H1 (cell line): ENCODE measurements around the gene HORMAD2. TPM values are rescaled to one million over a fixed set of nuclear protein-coding genes. Genes with fewer than 3 reads are reported as not detected.

Experiments used
- BRCA1 ChIP-seq: IDR thresholded peaks from 2 replicates; pipeline ENCODE4 v1.6.1; 2012; ENCODE audit warnings: low read depth, low read length, improper control_type of control experiment
- CHD2 ChIP-seq: IDR thresholded peaks from 2 replicates; pipeline ENCODE4 v1.6.1; 2012; ENCODE audit warnings: low read length, improper control_type of control experiment
- HDAC2 ChIP-seq, 2 experiments: fragments of 300-600 bp in 1 of 2; sonication (generic) in 1 of 2; IDR thresholded peaks; 2 replicates each; pipeline ENCODE4 v1.6.1; 2011 to 2012; ENCODE audit warnings: low read depth in 2 of 2, low read length in 2 of 2, mild to moderate bottlenecking in 2 of 2, moderate library complexity in 2 of 2, borderline replicate concordance in 1 of 2, inconsistent platforms in 1 of 2
- HDAC6 ChIP-seq: IDR thresholded peaks from one replicate; pipeline ENCODE4 v1.7.1; 2012; ENCODE audit warnings: low read depth, mild to moderate bottlenecking, inconsistent platforms, low read length, moderate library complexity
- SIN3A ChIP-seq, 2 experiments: IDR thresholded peaks in 1 of 2; conservative IDR thresholded peaks in 1 of 2; 2 replicates each; pipeline ENCODE4 v1.6.1; 2011 to 2012; ENCODE audit warnings: low read length in 2 of 2, improper control_type of control experiment in 1 of 2, low read depth in 1 of 2, mild to moderate bottlenecking in 1 of 2
- SP4 ChIP-seq: IDR thresholded peaks from 2 replicates; pipeline ENCODE4 v1.6.1; 2012; ENCODE audit warnings: low read length, inconsistent platforms
- TAF1 ChIP-seq: IDR thresholded peaks from 2 replicates; pipeline ENCODE4 v1.6.1; 2011; ENCODE audit warnings: mild to moderate bottlenecking, low read depth, low read length
- TCF12 ChIP-seq: IDR thresholded peaks from 2 replicates; pipeline ENCODE4 v1.6.1; 2011; ENCODE audit warnings: low read depth, mild to moderate bottlenecking, low read length
- polyA plus RNA-seq, 7 experiments: library from polyadenylated mRNA; depleted of rRNA in 3 of 7; stranded (reverse) in 5 of 7; unstranded in 2 of 7; fragments of >200 nt in 5 of 7; fragments of 200-250 nt in 2 of 7; gene quantifications; 1 replicate in 5 of 7; 2 replicates in 1 of 7; 4 replicates in 1 of 7; pipeline versions ENCODE4 v1.2.1 to v1.2.3, GENCODE V29; 2011 to 2013; ENCODE audit warnings: missing spikeins in 2 of 7, mixed read lengths in 2 of 7
- total RNA-seq: library from RNA; stranded (reverse); fragmentation: NEBNext Ultra II Directional; extraction: Animal tissue kit (Norgen Biotek cat#: 25700); gene quantifications from 2 replicates; pipeline ENCODE4 v1.2.1, GENCODE V29; 2021
- TF ChIP-seq, protein P1 (sequence below): fragments of 300-600 bp; sonication (generic); IDR thresholded peaks from 2 replicates; pipeline ENCODE4 v1.7.1; 2012; ENCODE audit warnings: low read length, moderate library complexity, mild to moderate bottlenecking, inconsistent platforms; ENCODE audit not compliant: insufficient replicate concordance
- TF ChIP-seq, protein P2 (sequence below): IDR thresholded peaks from 2 replicates; pipeline ENCODE4 v1.6.1; 2011; ENCODE audit warnings: low read length, improper control_type of control experiment

Gene HORMAD2
- total and polyA plus RNA-seq, 2 of the 8 experiments (the other 6 are each of a cell fraction or from before 2014, with no cell fraction given) = 0.03 TPM; not detected in 1

- TF ChIP-seq, protein P1, sequence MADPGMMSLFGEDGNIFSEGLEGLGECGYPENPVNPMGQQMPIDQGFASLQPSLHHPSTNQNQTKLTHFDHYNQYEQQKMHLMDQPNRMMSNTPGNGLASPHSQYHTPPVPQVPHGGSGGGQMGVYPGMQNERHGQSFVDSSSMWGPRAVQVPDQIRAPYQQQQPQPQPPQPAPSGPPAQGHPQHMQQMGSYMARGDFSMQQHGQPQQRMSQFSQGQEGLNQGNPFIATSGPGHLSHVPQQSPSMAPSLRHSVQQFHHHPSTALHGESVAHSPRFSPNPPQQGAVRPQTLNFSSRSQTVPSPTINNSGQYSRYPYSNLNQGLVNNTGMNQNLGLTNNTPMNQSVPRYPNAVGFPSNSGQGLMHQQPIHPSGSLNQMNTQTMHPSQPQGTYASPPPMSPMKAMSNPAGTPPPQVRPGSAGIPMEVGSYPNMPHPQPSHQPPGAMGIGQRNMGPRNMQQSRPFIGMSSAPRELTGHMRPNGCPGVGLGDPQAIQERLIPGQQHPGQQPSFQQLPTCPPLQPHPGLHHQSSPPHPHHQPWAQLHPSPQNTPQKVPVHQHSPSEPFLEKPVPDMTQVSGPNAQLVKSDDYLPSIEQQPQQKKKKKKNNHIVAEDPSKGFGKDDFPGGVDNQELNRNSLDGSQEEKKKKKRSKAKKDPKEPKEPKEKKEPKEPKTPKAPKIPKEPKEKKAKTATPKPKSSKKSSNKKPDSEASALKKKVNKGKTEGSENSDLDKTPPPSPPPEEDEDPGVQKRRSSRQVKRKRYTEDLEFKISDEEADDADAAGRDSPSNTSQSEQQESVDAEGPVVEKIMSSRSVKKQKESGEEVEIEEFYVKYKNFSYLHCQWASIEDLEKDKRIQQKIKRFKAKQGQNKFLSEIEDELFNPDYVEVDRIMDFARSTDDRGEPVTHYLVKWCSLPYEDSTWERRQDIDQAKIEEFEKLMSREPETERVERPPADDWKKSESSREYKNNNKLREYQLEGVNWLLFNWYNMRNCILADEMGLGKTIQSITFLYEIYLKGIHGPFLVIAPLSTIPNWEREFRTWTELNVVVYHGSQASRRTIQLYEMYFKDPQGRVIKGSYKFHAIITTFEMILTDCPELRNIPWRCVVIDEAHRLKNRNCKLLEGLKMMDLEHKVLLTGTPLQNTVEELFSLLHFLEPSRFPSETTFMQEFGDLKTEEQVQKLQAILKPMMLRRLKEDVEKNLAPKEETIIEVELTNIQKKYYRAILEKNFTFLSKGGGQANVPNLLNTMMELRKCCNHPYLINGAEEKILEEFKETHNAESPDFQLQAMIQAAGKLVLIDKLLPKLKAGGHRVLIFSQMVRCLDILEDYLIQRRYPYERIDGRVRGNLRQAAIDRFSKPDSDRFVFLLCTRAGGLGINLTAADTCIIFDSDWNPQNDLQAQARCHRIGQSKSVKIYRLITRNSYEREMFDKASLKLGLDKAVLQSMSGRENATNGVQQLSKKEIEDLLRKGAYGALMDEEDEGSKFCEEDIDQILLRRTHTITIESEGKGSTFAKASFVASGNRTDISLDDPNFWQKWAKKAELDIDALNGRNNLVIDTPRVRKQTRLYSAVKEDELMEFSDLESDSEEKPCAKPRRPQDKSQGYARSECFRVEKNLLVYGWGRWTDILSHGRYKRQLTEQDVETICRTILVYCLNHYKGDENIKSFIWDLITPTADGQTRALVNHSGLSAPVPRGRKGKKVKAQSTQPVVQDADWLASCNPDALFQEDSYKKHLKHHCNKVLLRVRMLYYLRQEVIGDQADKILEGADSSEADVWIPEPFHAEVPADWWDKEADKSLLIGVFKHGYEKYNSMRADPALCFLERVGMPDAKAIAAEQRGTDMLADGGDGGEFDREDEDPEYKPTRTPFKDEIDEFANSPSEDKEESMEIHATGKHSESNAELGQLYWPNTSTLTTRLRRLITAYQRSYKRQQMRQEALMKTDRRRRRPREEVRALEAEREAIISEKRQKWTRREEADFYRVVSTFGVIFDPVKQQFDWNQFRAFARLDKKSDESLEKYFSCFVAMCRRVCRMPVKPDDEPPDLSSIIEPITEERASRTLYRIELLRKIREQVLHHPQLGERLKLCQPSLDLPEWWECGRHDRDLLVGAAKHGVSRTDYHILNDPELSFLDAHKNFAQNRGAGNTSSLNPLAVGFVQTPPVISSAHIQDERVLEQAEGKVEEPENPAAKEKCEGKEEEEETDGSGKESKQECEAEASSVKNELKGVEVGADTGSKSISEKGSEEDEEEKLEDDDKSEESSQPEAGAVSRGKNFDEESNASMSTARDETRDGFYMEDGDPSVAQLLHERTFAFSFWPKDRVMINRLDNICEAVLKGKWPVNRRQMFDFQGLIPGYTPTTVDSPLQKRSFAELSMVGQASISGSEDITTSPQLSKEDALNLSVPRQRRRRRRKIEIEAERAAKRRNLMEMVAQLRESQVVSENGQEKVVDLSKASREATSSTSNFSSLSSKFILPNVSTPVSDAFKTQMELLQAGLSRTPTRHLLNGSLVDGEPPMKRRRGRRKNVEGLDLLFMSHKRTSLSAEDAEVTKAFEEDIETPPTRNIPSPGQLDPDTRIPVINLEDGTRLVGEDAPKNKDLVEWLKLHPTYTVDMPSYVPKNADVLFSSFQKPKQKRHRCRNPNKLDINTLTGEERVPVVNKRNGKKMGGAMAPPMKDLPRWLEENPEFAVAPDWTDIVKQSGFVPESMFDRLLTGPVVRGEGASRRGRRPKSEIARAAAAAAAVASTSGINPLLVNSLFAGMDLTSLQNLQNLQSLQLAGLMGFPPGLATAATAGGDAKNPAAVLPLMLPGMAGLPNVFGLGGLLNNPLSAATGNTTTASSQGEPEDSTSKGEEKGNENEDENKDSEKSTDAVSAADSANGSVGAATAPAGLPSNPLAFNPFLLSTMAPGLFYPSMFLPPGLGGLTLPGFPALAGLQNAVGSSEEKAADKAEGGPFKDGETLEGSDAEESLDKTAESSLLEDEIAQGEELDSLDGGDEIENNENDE = no peak
- TF ChIP-seq SIN3A (conservative IDR thresholded peaks at IDR 0.05 in 1 of 2, IDR thresholded peaks at IDR 0.05 in 1 of 2; ENCODE audit: low read depth in 1 of 2, low read length in 2 of 2) (no peak), TCF12 (no peak), SP4 (no peak), HDAC2 (IDR thresholded peaks at IDR 0.05; ENCODE audit: borderline replicate concordance in 1 of 2, low read depth in 2 of 2, low read length in 2 of 2) (no peak), CHD2 (no peak), HDAC6 (no peak), TAF1 (no peak), BRCA1 (no peak)
- TF ChIP-seq, protein P2, sequence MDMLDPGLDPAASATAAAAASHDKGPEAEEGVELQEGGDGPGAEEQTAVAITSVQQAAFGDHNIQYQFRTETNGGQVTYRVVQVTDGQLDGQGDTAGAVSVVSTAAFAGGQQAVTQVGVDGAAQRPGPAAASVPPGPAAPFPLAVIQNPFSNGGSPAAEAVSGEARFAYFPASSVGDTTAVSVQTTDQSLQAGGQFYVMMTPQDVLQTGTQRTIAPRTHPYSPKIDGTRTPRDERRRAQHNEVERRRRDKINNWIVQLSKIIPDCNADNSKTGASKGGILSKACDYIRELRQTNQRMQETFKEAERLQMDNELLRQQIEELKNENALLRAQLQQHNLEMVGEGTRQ = no peak
These were observed 33.2 kb downstream of the HORMAD2 start (continued) for GRCh38 chr22:30113494-30113893.
